Measurements from ENCODE around the gene PPP2R2C.

Gene PPP2R2C

GRCh38 chr4:6469898-6470501, 2.4 kb downstream of the PPP2R2C start:
- DNase-seq (ENCODE audit: low read depth in 1 of 2, low spot score in 1 of 2): no peak
- Histone ChIP-seq H3K27me3 (ENCODE audit: insufficient read depth, poor library complexity, severe bottlenecking) (peaks cover 42% of the 10 kb centered on the region), H3K27ac (replicated peaks) (no peak overlapping the region)

GRCh38 chr4:6469144-6469543, 3.3 kb downstream of the PPP2R2C start:
- no peak overlapping the region for H3K27ac ChIP-seq (replicated peaks)
- DNase-seq (ENCODE audit: low read depth in 1 of 2, low spot score in 1 of 2): no peak
- peaks cover 42% of the 10 kb centered on the region for H3K27me3 ChIP-seq (ENCODE audit: insufficient read depth, poor library complexity, severe bottlenecking)
- no peak for TF ChIP-seq POLR2AphosphoS5 (IDR thresholded peaks at IDR 0.05; ENCODE audit: low read depth)
- TF ChIP-seq GABPA (IDR thresholded peaks at IDR 0.05; ENCODE audit: low read depth): no peak
- TF ChIP-seq REST (IDR thresholded peaks at IDR 0.05; ENCODE audit: insufficient replicate concordance, low read depth): no peak
- TF ChIP-seq SPI1 (IDR thresholded peaks at IDR 0.05; ENCODE audit: borderline replicate concordance, low read depth): no peak
- TF ChIP-seq CTCF (IDR thresholded peaks at IDR 0.05; ENCODE audit: insufficient read depth, low read length): no peak
- H3K4me3 ChIP-seq (replicated peaks; ENCODE audit: insufficient read depth, low read length): no peak overlapping the region

More at GRCh38 chr4:6469898-6470501, 2.4 kb downstream of the PPP2R2C start:
- no peak overlapping the region for H3K4me3 ChIP-seq (replicated peaks; ENCODE audit: insufficient read depth, low read length)
- no peak for TF ChIP-seq SPI1 (IDR thresholded peaks at IDR 0.05; ENCODE audit: borderline replicate concordance, low read depth)
- no peak for TF ChIP-seq CTCF (IDR thresholded peaks at IDR 0.05; ENCODE audit: insufficient read depth, low read length)
- no peak for TF ChIP-seq GABPA (IDR thresholded peaks at IDR 0.05; ENCODE audit: low read depth)
- TF ChIP-seq REST (IDR thresholded peaks at IDR 0.05; ENCODE audit: insufficient replicate concordance, low read depth): no peak
- no peak for TF ChIP-seq POLR2AphosphoS5 (IDR thresholded peaks at IDR 0.05; ENCODE audit: low read depth)

GRCh38 chr4:6468376-6468775, 4.0 kb downstream of the PPP2R2C start:
- peaks cover 37% of the 10 kb centered on the region for H3K27me3 ChIP-seq (ENCODE audit: insufficient read depth, poor library complexity, severe bottlenecking)

More at GRCh38 chr4:6468376-6468775, 4.0 kb downstream of the PPP2R2C start:
- H3K27ac ChIP-seq (replicated peaks): no peak overlapping the region
- no peak overlapping the region for H3K4me3 ChIP-seq (replicated peaks; ENCODE audit: insufficient read depth, low read length)
- TF ChIP-seq POLR2AphosphoS5 (IDR thresholded peaks at IDR 0.05; ENCODE audit: low read depth) (no peak), SPI1 (IDR thresholded peaks at IDR 0.05; ENCODE audit: borderline replicate concordance, low read depth) (no peak), CTCF (IDR thresholded peaks at IDR 0.05; ENCODE audit: insufficient read depth, low read length) (no peak), REST (IDR thresholded peaks at IDR 0.05; ENCODE audit: insufficient replicate concordance, low read depth) (no peak), GABPA (IDR thresholded peaks at IDR 0.05; ENCODE audit: low read depth) (no peak)
- no peak for DNase-seq (ENCODE audit: low read depth in 1 of 2, low spot score in 1 of 2)

All from HL-60 (cell line).